AG04449 (cell line): ENCODE data around the gene CFAP20DC.

ENCODE experiments used
- CTCF ChIA-PET: fragments of 350-600 bp; formaldehyde crosslinking; extraction: SDS; loops from one replicate; lab custom pipeline; 2021; ENCODE audit warnings: antibody characterized with exemption; lab: Yijun Ruan, JAX
- POLR2A ChIA-PET: fragments of 400-600, 350-600 bp; formaldehyde crosslinking; extraction: SDS; loops from one replicate; lab custom pipeline; 2020; ENCODE audit warnings: antibody characterized with exemption, inconsistent platforms; lab: Yijun Ruan, JAX
- DNase-seq: peaks from one replicate; pipeline ENCODE4 v3.0.0-alpha.2; 2010; ENCODE audit warnings: low read depth, low spot score
- H3K4me3 ChIP-seq: 2 replicates; pipeline ENCODE4 v1.5.1; 2011; ENCODE audit warnings: low read depth, mild to moderate bottlenecking, control low read depth, low read length
- CTCF ChIP-seq: IDR thresholded peaks from one replicate; pipeline ENCODE4 v1.5.1; 2011; ENCODE audit warnings: mild to moderate bottlenecking, moderate library complexity, low read length, control low read depth, inconsistent platforms; ENCODE audit not compliant: insufficient read depth; ENCODE audit errors: missing control alignments

CFAP20DC gene

GRCh38 chr3:58866079-58866478, 183.7 kb downstream of the CFAP20DC start:
- ChIA-PET CTCF (no interaction called here), POLR2A (no interaction called here)
- no peak overlapping the region for H3K4me3 ChIP-seq
- TF ChIP-seq CTCF: no peak
- DNase-seq: no peak

GRCh38 chr3:58864480-58864879, 185.3 kb downstream of the CFAP20DC start:
- no peak for DNase-seq
- H3K4me3 ChIP-seq: no peak overlapping the region
- no peak for TF ChIP-seq CTCF
- ChIA-PET POLR2A (no interaction called here), CTCF (no interaction called here)

GRCh38 chr3:58863206-58863605, 186.6 kb downstream of the CFAP20DC start:
- DNase-seq: no peak
- ChIA-PET POLR2A (no interaction called here), CTCF (no interaction called here)
- no peak overlapping the region for H3K4me3 ChIP-seq
- TF ChIP-seq CTCF: no peak

DNA sequence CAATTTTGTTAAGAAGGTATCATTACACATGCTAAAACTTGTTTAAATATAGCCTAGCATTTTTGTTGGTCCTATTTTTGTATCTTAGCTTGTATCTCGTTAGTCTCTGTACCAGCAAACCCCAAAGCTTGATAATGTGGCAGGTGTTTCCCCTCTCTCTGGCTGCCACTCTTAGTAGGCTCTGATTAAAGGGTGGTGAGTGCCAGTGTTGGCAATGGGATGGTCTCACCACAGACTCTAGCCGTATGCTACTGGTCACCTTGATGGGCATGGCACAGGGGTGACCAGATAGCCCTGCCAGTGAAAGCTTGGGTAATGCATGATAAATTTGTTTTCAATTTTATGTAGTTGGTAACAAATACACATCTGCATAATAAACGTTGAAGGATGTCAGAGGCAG, 188.3 kb downstream of the CFAP20DC start:
- POLR2A ChIA-PET: no interaction called here
- TF ChIP-seq CTCF: no peak
- H3K4me3 ChIP-seq: no peak overlapping the region
- CTCF ChIA-PET: no interaction called here
- no peak for DNase-seq

- no peak for DNase-seq
- POLR2A ChIA-PET: no interaction called here
- H3K4me3 ChIP-seq: no peak overlapping the region
- no peak for TF ChIP-seq CTCF
- CTCF ChIA-PET: interaction anchor here (1.7 kb wide), 1 partner anchor 34 kb away, joined by 5 read pairs; no protein-coding TSS in a partner anchor
Measured at GRCh38 chr3:58858126-58858525, 191.7 kb downstream of the CFAP20DC start.

DNA sequence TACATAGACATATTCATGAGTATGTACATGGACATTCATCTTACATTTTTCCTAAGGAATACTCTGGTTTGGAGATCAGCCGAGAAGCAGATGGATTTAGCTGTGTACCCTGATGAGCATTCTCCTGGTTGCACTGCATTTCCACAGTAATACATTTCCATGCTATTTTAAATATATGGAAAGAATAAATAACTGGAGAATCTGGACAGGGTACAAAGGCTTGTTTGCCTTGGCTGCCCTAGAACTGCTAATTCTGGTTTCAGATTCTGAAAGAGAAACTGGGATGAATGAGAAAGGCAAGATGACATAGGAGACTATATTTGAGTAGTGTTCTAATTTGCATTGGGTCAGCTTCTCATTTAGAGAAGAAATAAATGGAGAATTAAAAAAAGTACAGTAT, 192.4 kb downstream of the CFAP20DC start:
- POLR2A ChIA-PET: no interaction called here
- DNase-seq: no peak
- CTCF ChIA-PET: interaction anchor here (1.7 kb wide), 1 partner anchor 33 kb away, joined by 5 read pairs; no protein-coding TSS in a partner anchor
- no peak overlapping the region for H3K4me3 ChIP-seq
- TF ChIP-seq CTCF: no peak
